Breast epithelium (tissue), 4 donors: Measurements from ENCODE around the gene SORBS1. TPM values are rescaled to one million over a fixed set of nuclear protein-coding genes. Genes with fewer than 3 reads are reported as not detected.

Source experiments
- DNase-seq, 2 donors: peaks; one replicate each; pipeline ENCODE4 v3.0.0-alpha.2; 2019; ENCODE audit warnings: low spot score in 2 of 2
- H3K27ac ChIP-seq, 2 donors: fragments of 200-600 bp; sonication (generic) in 1 of 2; one replicate each; pipeline ENCODE4 v1.5.1; 2016 to 2019; ENCODE audit warnings: mild to moderate bottlenecking in 1 of 2
- H3K27me3 ChIP-seq, 2 donors: fragments of 200-600 bp; sonication (generic) in 1 of 2; one replicate each; pipeline versions ENCODE4 v1.5.1 to v1.6.0; 2017 to 2019; ENCODE audit warnings: control low read depth in 1 of 2, mild to moderate bottlenecking in 1 of 2
- H3K36me3 ChIP-seq: fragments of 200-600 bp; one replicate; pipeline ENCODE4 v1.5.1; 2019
- H3K4me1 ChIP-seq, 2 donors: fragments of 200-600 bp; sonication (generic); one replicate each; pipeline ENCODE4 v1.5.1; 2016 to 2019; ENCODE audit warnings: control low read depth in 1 of 2
- H3K4me3 ChIP-seq, 3 donors: fragments of 200-600 bp; sonication (generic); 1 replicate in 2 of 3; 2 replicates in 1 of 3; pipeline ENCODE4 v1.5.1; 2016 to 2019; ENCODE audit warnings: mild to moderate bottlenecking in 3 of 3, moderate library complexity in 2 of 3
- H3K9me3 ChIP-seq, 2 donors: fragments of 200-600 bp; sonication (generic) in 1 of 2; one replicate each; pipeline ENCODE4 v1.5.1; 2016 to 2019; ENCODE audit warnings: control low read depth in 1 of 2
- CTCF ChIP-seq, 3 donors: fragments of 450-650 bp; IDR thresholded peaks; one replicate each; pipeline ENCODE4 v1.5.1; 2016 to 2017; ENCODE audit warnings: antibody characterized with exemption in 3 of 3, mild to moderate bottlenecking in 3 of 3, moderate library complexity in 3 of 3
- POLR2A ChIP-seq: fragments of 450-650 bp; IDR thresholded peaks from one replicate; pipeline ENCODE4 v1.6.1; 2016; ENCODE audit warnings: antibody characterized with exemption, mild to moderate bottlenecking, moderate library complexity
- POLR2AphosphoS5 ChIP-seq, 3 donors: sonication (generic); formaldehyde crosslinking; IDR thresholded peaks; one replicate each; pipeline ENCODE4 v1.6.1; 2017; ENCODE audit warnings: antibody characterized with exemption in 3 of 3
- intact Hi-C: fragments of 100-400 bp; cut with DNase I; formaldehyde crosslinking; loops from one replicate; pipeline ENCODE4 v1.15.1; 2023; ENCODE audit warnings: low total_unique reads
- total RNA-seq, 3 donors: library from RNA; depleted of rRNA; stranded (reverse); fragments of >200 nt; gene quantifications; one replicate each; pipeline ENCODE4 v1.1.0, GENCODE V29; 2016

The SORBS1 gene
- total RNA-seq, 3 donors from 2014 or later = 156 to 455 (median 200) TPM

DNA sequence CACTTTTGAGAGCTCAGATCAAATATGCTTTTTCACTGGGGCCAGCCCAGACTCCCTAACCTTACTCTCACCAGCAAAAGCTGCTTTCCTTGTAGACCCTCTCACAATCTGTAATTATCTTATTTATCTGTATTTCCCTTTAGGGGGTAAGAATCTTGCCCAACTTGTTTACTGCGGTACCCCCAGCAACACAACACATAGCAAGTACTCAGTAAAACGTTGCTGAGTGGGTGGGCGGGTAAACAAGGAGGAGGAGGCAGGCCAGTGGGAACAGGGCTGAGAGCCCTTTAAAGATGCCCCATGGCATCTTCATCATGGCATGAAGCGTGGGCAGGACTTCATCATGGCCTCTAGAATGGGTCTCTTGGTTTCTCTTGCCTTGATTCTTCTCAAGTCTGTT is 64.2 kb downstream of the SORBS1 start:
- intact Hi-C loops = no loop called here
- no peaks in the 10 kb centered on the region for H3K4me1 ChIP-seq

DNA sequence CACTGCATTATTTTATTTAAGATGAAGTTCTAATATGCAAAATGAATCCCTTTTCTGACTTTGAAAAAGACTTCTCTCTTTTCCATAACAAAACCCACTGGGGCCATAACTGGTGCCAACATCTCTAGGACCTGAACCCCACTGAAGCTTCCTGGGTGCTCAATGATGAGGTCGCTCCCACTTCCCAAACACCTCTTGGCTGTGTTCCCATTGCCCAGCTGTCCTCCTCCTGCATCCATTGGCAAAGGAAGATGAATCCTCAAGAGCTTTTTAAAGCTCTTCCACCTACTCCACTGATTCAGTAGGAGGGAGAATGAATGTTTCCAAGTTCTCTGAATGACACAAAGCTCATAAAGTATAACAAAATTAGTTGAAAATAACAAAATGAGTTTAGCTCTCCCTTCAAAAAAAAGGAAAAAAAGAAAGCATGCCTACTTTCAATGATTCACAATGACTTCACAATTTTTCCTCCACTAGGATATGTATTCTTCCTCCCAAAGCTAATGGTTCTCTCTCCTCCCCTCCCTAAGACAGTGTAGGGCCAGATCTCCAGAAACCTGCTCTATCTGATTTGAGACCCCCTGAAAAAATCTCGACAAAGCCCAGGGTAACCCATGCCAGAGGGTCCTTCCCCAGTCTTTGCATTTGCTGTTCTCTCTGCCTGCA is 64.8 kb downstream of the SORBS1 start:
- no peaks in the 10 kb centered on the region for H3K27me3 ChIP-seq
- H3K27ac ChIP-seq = no peak overlapping the region
- no peak overlapping the region for H3K4me3 ChIP-seq
- no peaks in the 10 kb centered on the region for H3K4me1 ChIP-seq
- no peak for TF ChIP-seq POLR2A
- no peak for TF ChIP-seq CTCF (IDR thresholded peaks at IDR 0.05)
- no peak for TF ChIP-seq POLR2AphosphoS5 (IDR thresholded peaks at IDR 0.05)
- intact Hi-C loops = no loop called here
- no peak for DNase-seq
- H3K9me3 ChIP-seq = no peaks in the 10 kb centered on the region
- no peaks in the 10 kb centered on the region for H3K36me3 ChIP-seq

More for the DNA sequence above, 64.2 kb downstream of the SORBS1 start:
- no peaks in the 10 kb centered on the region for H3K9me3 ChIP-seq
- no peak overlapping the region for H3K4me3 ChIP-seq
- no peak overlapping the region for H3K27ac ChIP-seq
- no peaks in the 10 kb centered on the region for H3K36me3 ChIP-seq
- DNase-seq = no peak
- H3K27me3 ChIP-seq = no peaks in the 10 kb centered on the region
- TF ChIP-seq POLR2A (no peak), POLR2AphosphoS5 (IDR thresholded peaks at IDR 0.05) (no peak)

GRCh38 chr10:95493862-95494261 is 67.3 kb downstream of the SORBS1 start:
- Histone ChIP-seq H3K27ac (no peak overlapping the region), H3K4me3 (no peak overlapping the region), H3K9me3 (no peaks in the 10 kb centered on the region), H3K4me1 (no peaks in the 10 kb centered on the region), H3K27me3 (no peaks in the 10 kb centered on the region), H3K36me3 (no peaks in the 10 kb centered on the region)
- TF ChIP-seq CTCF (IDR thresholded peaks at IDR 0.05) (no peak), POLR2A (no peak), POLR2AphosphoS5 (IDR thresholded peaks at IDR 0.05) (no peak)
- no peak for DNase-seq
- intact Hi-C loops = loop anchor here (1.0 kb wide), 1 partner anchor 18 kb away; no protein-coding TSS in a partner anchor

DNA sequence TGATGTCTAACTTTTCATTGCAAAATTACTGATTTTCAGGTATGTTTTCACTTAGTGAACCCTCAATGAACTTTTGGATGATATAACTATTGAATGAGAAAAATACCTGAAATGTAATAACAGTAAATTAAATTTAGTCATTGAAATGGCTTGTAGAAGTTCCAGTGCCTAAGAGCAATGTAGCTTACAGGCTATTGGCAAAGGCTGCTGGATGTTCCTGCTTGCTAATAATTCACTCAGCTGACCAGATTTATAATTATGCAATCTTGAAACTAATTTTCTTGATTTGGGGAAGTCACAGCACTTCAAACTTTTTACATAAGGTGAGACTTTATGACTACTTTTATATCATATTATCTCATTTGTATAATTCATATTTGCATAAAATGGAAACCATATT is 73.2 kb downstream of the SORBS1 start:
- intact Hi-C loops = no loop called here
- Histone ChIP-seq H3K27me3 (no peaks in the 10 kb centered on the region), H3K4me3 (no peak overlapping the region), H3K9me3 (no peaks in the 10 kb centered on the region), H3K36me3 (no peaks in the 10 kb centered on the region), H3K27ac (no peak overlapping the region), H3K4me1 (peaks cover 0 to 5% of the 10 kb centered on the region in 2 donors)
- TF ChIP-seq POLR2A = no peak
- TF ChIP-seq CTCF (IDR thresholded peaks at IDR 0.05) = no peak
- TF ChIP-seq POLR2AphosphoS5 (IDR thresholded peaks at IDR 0.05) = no peak
- no peak for DNase-seq

DNA sequence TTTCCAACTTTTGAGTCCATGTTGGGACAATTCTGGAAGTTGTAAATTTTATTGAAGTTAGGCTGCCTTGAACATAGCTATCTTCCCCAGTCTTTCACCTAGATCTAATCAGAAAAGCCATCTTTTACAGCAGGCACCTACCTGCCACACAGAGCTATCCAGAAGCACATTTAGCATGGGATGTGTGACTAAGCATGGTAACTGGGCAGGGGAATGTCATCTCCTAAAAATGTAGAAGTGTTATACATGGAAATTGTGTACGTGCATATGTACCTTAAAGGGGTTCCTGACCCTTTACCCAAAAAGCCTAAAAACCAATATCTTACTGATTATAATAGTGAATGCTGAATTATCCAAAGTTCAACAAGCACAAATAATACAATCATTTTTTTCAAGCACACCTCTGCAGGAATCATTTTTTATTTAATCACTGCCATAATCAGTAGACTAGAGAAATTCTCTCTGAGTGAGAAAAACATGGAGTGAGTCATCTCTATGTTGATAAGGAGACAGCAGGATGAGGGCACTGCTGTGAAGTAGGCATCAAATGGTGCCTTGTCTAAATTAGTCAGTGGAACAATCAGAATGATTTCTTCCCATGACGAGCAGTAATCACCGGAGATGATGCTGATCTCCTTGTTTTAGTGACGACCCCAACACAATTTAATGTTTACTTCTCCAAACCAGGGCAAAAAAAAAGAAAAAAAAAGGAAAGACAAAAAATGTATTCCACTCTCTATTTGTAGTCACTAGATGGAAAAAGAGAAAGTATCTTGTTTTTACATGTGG is 75.9 kb downstream of the SORBS1 start:
- Histone ChIP-seq H3K36me3 (no peaks in the 10 kb centered on the region), H3K9me3 (no peaks in the 10 kb centered on the region), H3K27me3 (no peaks in the 10 kb centered on the region), H3K27ac (no peak overlapping the region), H3K4me3 (no peak overlapping the region), H3K4me1 (peaks cover 5 to 8% of the 10 kb centered on the region in 2 donors)
- no peak for DNase-seq
- TF ChIP-seq POLR2A = no peak
- TF ChIP-seq CTCF (IDR thresholded peaks at IDR 0.05) = no peak
- no peak for TF ChIP-seq POLR2AphosphoS5 (IDR thresholded peaks at IDR 0.05)
- intact Hi-C loops = no loop called here
